H1 (cell line): Measurements from ENCODE around the gene ACOT7. TPM values are rescaled to one million over a fixed set of nuclear protein-coding genes. Genes with fewer than 3 reads are reported as not detected.

Source experiments
- CTCF ChIA-PET: fragments of 300-600 bp; sonication (Branson Sonifier 250); formaldehyde crosslinking; loops from one replicate; lab custom pipeline; 2021; ENCODE audit not compliant: partially characterized antibody; lab: Charles Lee
- POLR2A ChIA-PET: fragments of 300-600 bp; sonication (Branson Sonifier 250); formaldehyde crosslinking; loops from one replicate; lab custom pipeline; 2021; ENCODE audit warnings: inconsistent platforms; ENCODE audit not compliant: partially characterized antibody; lab: Charles Lee
- DNase-seq, 2 experiments: peaks; one replicate each; pipeline versions ENCODE4 v3.0.0 to v3.0.0-alpha.2; 2010 to 2022; ENCODE audit warnings: low spot score in 2 of 2, low read depth in 1 of 2, mixed read lengths in 1 of 2
- FAIRE-seq: peaks from 2 replicates; lab custom pipeline; 2011; peaks lifted over from hg19 to GRCh38; lab: Jason Lieb, UNC
- H2AFZ ChIP-seq: 2 replicates; pipeline ENCODE4 v1.8.1; 2012; ENCODE audit warnings: low read length, inconsistent platforms
- H2AK5ac ChIP-seq: 2 replicates; pipeline ENCODE4 v1.6.1; 2013; ENCODE audit warnings: low read depth, low read length
- H2BK120ac ChIP-seq: replicated peaks from 2 replicates; pipeline ENCODE3; 2013; ENCODE audit warnings: low read depth, low read length, inconsistent platforms
- H2BK12ac ChIP-seq: 2 replicates; pipeline ENCODE4 v1.6.1; 2013; ENCODE audit warnings: low read depth, low read length
- H2BK15ac ChIP-seq: 2 replicates; pipeline ENCODE4 v1.6.1; 2013; ENCODE audit warnings: low read length
- H2BK20ac ChIP-seq: 2 replicates; pipeline ENCODE4 v1.6.1; 2013; ENCODE audit warnings: low read length
- H2BK5ac ChIP-seq: 2 replicates; pipeline ENCODE4 v1.6.1; 2013; ENCODE audit warnings: low read depth, low read length
- H3K14ac ChIP-seq: 2 replicates; pipeline ENCODE4 v1.6.1; 2013; ENCODE audit warnings: inconsistent platforms; ENCODE audit not compliant: insufficient read length
- H3K18ac ChIP-seq: 2 replicates; pipeline ENCODE4 v1.6.1; 2013; ENCODE audit warnings: low read length; ENCODE audit errors: extremely low read depth
- H3K23ac ChIP-seq: 2 replicates; pipeline ENCODE4 v1.6.1; 2013; ENCODE audit warnings: inconsistent platforms; ENCODE audit not compliant: insufficient read length
- H3K23me2 ChIP-seq: 2 replicates; pipeline ENCODE4 v1.6.1; 2013; ENCODE audit warnings: low read depth, low read length
- H3K27ac ChIP-seq: 2 replicates; pipeline ENCODE4 v1.6.1; 2011; ENCODE audit warnings: low read depth, low read length, inconsistent platforms
- H3K27me3 ChIP-seq, 4 experiments: replicated peaks in 1 of 4; 1 replicate in 1 of 4; 2 replicates in 3 of 4; pipeline versions ENCODE4 v1.6.1 to v1.8.1; 2011 to 2013; ENCODE audit warnings: low read length in 3 of 4, mild to moderate bottlenecking in 3 of 4, inconsistent platforms in 2 of 4, mixed read lengths in 2 of 4, moderate library complexity in 1 of 4; ENCODE audit not compliant: control insufficient read depth in 3 of 4, insufficient read depth in 3 of 4; ENCODE audit errors: extremely low read depth in 1 of 4
- H3K36me3 ChIP-seq, 4 experiments: 2 replicates each; pipeline versions ENCODE4 v1.6.1 to v1.8.1; 2011 to 2013; ENCODE audit warnings: mild to moderate bottlenecking in 4 of 4, low read length in 3 of 4, moderate library complexity in 2 of 4, control low read depth in 1 of 4, inconsistent platforms in 1 of 4; ENCODE audit not compliant: insufficient read depth in 4 of 4, control insufficient read depth in 2 of 4
- H3K4ac ChIP-seq: replicated peaks from 2 replicates; pipeline ENCODE3; 2013; ENCODE audit warnings: low read length, low read depth, mixed read lengths, inconsistent platforms; ENCODE audit not compliant: insufficient read length
- H3K4me1 ChIP-seq, 4 experiments: replicated peaks in 1 of 4; 1 replicate in 1 of 4; 2 replicates in 3 of 4; pipeline versions ENCODE4 v1.6.1 to v1.8.1; 2011 to 2013; ENCODE audit warnings: low read length in 3 of 4, inconsistent platforms in 2 of 4, mixed read lengths in 1 of 4; ENCODE audit not compliant: insufficient read depth in 4 of 4, control insufficient read depth in 3 of 4
- H3K4me2 ChIP-seq, 2 experiments: 2 replicates each; pipeline versions ENCODE4 v1.6.1 to v1.8.1; 2011 to 2013; ENCODE audit warnings: low read depth in 2 of 2, low read length in 2 of 2, control low read depth in 1 of 2, inconsistent platforms in 1 of 2, mild to moderate bottlenecking in 1 of 2; ENCODE audit not compliant: insufficient read depth in 1 of 2
- H3K4me3 ChIP-seq, 4 experiments: fragments of 200-600, 300-600 bp in 1 of 4; sonication (generic), shearing (Covaris generic), sonication (Bioruptor Twin) in 1 of 4; 2 replicates each; pipeline versions ENCODE4 v1.5.1 to v1.8.1; 2011 to 2016; ENCODE audit warnings: low read length in 4 of 4, low read depth in 3 of 4, control low read depth in 2 of 4, inconsistent platforms in 2 of 4, mild to moderate bottlenecking in 2 of 4, mixed read lengths in 1 of 4, moderate library complexity in 1 of 4; ENCODE audit not compliant: insufficient read depth in 2 of 4; ENCODE audit errors: extremely low read depth in 1 of 4
- H3K56ac ChIP-seq: replicated peaks from 2 replicates; pipeline ENCODE3; 2013; ENCODE audit warnings: low read depth, mild to moderate bottlenecking, mixed read lengths, low read length, inconsistent platforms; ENCODE audit not compliant: insufficient read length
- H3K79me1 ChIP-seq: 2 replicates; pipeline ENCODE4 v1.6.1; 2013; ENCODE audit warnings: low read depth, low read length, control low read depth
- H3K79me2 ChIP-seq, 2 experiments: 2 replicates each; pipeline versions ENCODE4 v1.6.1 to v1.8.1; 2012 to 2013; ENCODE audit warnings: low read length in 2 of 2, mild to moderate bottlenecking in 2 of 2, inconsistent platforms in 1 of 2; ENCODE audit not compliant: insufficient read depth in 2 of 2, control insufficient read depth in 1 of 2
- H3K9ac ChIP-seq, 4 experiments: replicated peaks in 1 of 4; 1 replicate in 1 of 4; 2 replicates in 3 of 4; pipeline versions ENCODE4 v1.6.1 to v1.8.1; 2011 to 2013; ENCODE audit warnings: low read depth in 3 of 4, low read length in 3 of 4, control low read depth in 2 of 4, mild to moderate bottlenecking in 2 of 4, moderate library complexity in 2 of 4, inconsistent platforms in 1 of 4; ENCODE audit errors: extremely low read depth in 1 of 4
- H3K9me3 ChIP-seq, 2 experiments: 2 replicates each; pipeline versions ENCODE4 v1.6.1 to v1.8.1; 2012 to 2013; ENCODE audit warnings: mild to moderate bottlenecking in 2 of 2, moderate library complexity in 2 of 2, control low read depth in 1 of 2, inconsistent platforms in 1 of 2, low read depth in 1 of 2, low read length in 1 of 2, mixed read lengths in 1 of 2; ENCODE audit not compliant: insufficient read depth in 2 of 2
- H4K20me1 ChIP-seq, 2 experiments: replicated peaks in 1 of 2; 2 replicates each; pipeline versions ENCODE3 to v1.8.1; 2011 to 2013; ENCODE audit warnings: inconsistent platforms in 2 of 2, low read length in 2 of 2, mild to moderate bottlenecking in 1 of 2; ENCODE audit not compliant: insufficient read depth in 2 of 2, control insufficient read depth in 1 of 2
- H4K5ac ChIP-seq: 2 replicates; pipeline ENCODE4 v1.6.1; 2013; ENCODE audit warnings: low read length, low read depth, mixed read lengths, inconsistent platforms; ENCODE audit not compliant: insufficient read length
- H4K8ac ChIP-seq: 2 replicates; pipeline ENCODE4 v1.8.0; 2013; ENCODE audit warnings: mild to moderate bottlenecking, moderate library complexity, low read length, inconsistent platforms; ENCODE audit not compliant: insufficient read depth; ENCODE audit errors: extremely low read depth
- H4K91ac ChIP-seq: replicated peaks from 2 replicates; pipeline ENCODE3; 2013; ENCODE audit warnings: low read length, mixed read lengths, inconsistent platforms; ENCODE audit not compliant: insufficient read length
- CHD2 ChIP-seq: IDR thresholded peaks from 2 replicates; pipeline ENCODE4 v1.6.1; 2012; ENCODE audit warnings: low read length, improper control_type of control experiment
- CREB1 ChIP-seq: IDR thresholded peaks from 2 replicates; pipeline ENCODE4 v1.6.1; 2012; ENCODE audit warnings: inconsistent platforms
- KDM5A ChIP-seq: fragments of 200-600 bp; IDR thresholded peaks from 2 replicates; pipeline ENCODE4 v1.7.1; 2012; ENCODE audit warnings: mild to moderate bottlenecking, low read length, inconsistent platforms, mixed read lengths
- SIRT6 ChIP-seq: IDR thresholded peaks from one replicate; pipeline ENCODE4 v1.7.1; 2012; ENCODE audit warnings: low read length, inconsistent platforms
- SIX5 ChIP-seq: IDR thresholded peaks from 2 replicates; pipeline ENCODE4 v1.6.1; 2011; ENCODE audit warnings: mild to moderate bottlenecking, low read depth, low read length
- TAF7 ChIP-seq: optimal IDR thresholded peaks from 2 replicates; pipeline ENCODE3; 2011; ENCODE audit warnings: low read depth, mild to moderate bottlenecking, inconsistent platforms, low read length, moderate library complexity, borderline replicate concordance
- YY1 ChIP-seq: IDR thresholded peaks from 2 replicates; pipeline ENCODE4 v1.6.1; 2011; ENCODE audit warnings: low read depth, mild to moderate bottlenecking, low read length
- WGBS, 2 experiments: shearing (Covaris generic) in 1 of 2; methylation state at CpG; one replicate each; pipeline versions ENCODE4 v1.1.6 to v1.1.7; 2013 to 2015; ENCODE audit warnings: low lambda C conversion rate in 2 of 2, mixed read lengths in 2 of 2, inconsistent platforms in 1 of 2, low coverage in 1 of 2, missing lambda C conversion rate in 1 of 2; ENCODE audit not compliant: insufficient replicate concordance in 2 of 2, insufficient coverage in 1 of 2, insufficient read length in 1 of 2; ENCODE audit errors: extremely low coverage in 1 of 2, missing lambda C conversion rate in 1 of 2; 5-methylcytosine and 5-hydroxymethylcytosine counted together
- polyA plus RNA-seq, 7 experiments: library from polyadenylated mRNA; depleted of rRNA in 3 of 7; stranded (reverse) in 5 of 7; unstranded in 2 of 7; fragments of >200 nt in 5 of 7; fragments of 200-250 nt in 2 of 7; gene quantifications; 1 replicate in 5 of 7; 2 replicates in 1 of 7; 4 replicates in 1 of 7; pipeline versions ENCODE4 v1.2.1 to v1.2.3, GENCODE V29; 2011 to 2013; ENCODE audit warnings: missing spikeins in 2 of 7, mixed read lengths in 2 of 7
- total RNA-seq: library from RNA; stranded (reverse); fragmentation: NEBNext Ultra II Directional; extraction: Animal tissue kit (Norgen Biotek cat#: 25700); gene quantifications from 2 replicates; pipeline ENCODE4 v1.2.1, GENCODE V29; 2021
- TF ChIP-seq, protein P1 (sequence below): IDR thresholded peaks from 2 replicates; pipeline ENCODE4 v1.6.1; 2012; ENCODE audit warnings: low read length, inconsistent platforms

ACOT7 gene
- total and polyA plus RNA-seq, 2 of the 8 experiments (the other 6 are each of a cell fraction or from before 2014, with no cell fraction given), result 151 to 214 TPM

DNA sequence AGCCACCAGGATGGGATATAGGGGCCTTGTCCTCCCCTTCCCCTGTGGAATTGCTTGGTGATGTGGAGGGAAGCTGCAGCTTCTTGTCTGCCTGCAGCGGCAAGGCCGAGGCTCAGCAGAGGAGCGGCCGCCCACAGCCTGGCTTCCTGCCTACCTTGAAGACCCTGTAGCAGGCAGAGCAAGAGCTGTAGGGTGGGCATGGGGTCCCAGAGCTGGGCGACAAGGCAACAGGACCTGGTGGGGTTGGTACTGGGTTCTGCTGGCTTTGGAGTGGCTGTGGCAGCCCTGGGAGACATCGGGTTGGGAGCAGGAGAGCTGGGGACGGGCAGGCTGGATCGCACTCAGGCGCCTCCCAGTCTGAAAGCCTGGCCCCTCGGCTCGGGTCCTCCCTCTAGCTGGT is 126.9 kb downstream of the ACOT7 start:
- ChIA-PET CTCF (interaction anchor here (0.6 to 7.0 kb wide), 18 partner anchors 8 to 232 kb away, joined by 3 to 51 read pairs (median 4); no protein-coding TSS in a partner anchor), POLR2A (interaction anchor here (0.6 to 1.2 kb wide), 3 partner anchors 20 to 193 kb away, joined by 3 read pairs; no protein-coding TSS in a partner anchor)
- Histone ChIP-seq H3K4me2 (no peak overlapping the region), H4K91ac (no peak overlapping the region), H3K14ac (no peak overlapping the region), H3K27ac (no peak overlapping the region), H3K4me3 (no peak overlapping the region), H2BK15ac (no peak overlapping the region), H3K79me1 (no peaks in the 10 kb centered on the region), H2BK20ac (no peak overlapping the region), H3K23me2 (no peaks in the 10 kb centered on the region), H3K56ac (no peak overlapping the region), H2AK5ac (no peak overlapping the region), H3K18ac (no peak overlapping the region), H3K27me3 (peaks cover 0 to 2% (median 0%) of the 10 kb centered on the region in 4 experiments; a peak in 3 of 7 replicates), H2BK5ac (no peak overlapping the region; the same call in 1 of the 2 replicates), H3K9ac (no peak overlapping the region), H2AFZ (no peak overlapping the region), H3K79me2 (no peaks in the 10 kb centered on the region), H4K5ac (no peak overlapping the region), H2BK120ac (no peak overlapping the region), H3K23ac (no peak overlapping the region), H3K4me1 (peaks cover 0 to 6% (median 3%) of the 10 kb centered on the region in 4 experiments; a peak in 5 of 7 replicates), H3K9me3 (no peaks in the 10 kb centered on the region), H2BK12ac (no peak overlapping the region), H3K36me3 (no peaks in the 10 kb centered on the region), H4K20me1 (peaks cover 5 to 22% of the 10 kb centered on the region in 2 experiments), H3K4ac (no peak overlapping the region), H4K8ac (peak overlapping the region; percentile 35; the same call in 1 of the 2 replicates)
- 92% methylated on average over 11 of the region's 11 CpGs; no CpG with 5 or more reads in 1 of the 2 experiments for WGBS, 2 experiments
- no peak for FAIRE-seq
- TF ChIP-seq CHD2 (no peak), CREB1 (no peak), SIX5 (no peak), YY1 (no peak), SIRT6 (no peak), TAF7 (no peak), KDM5A (no peak)
- TF ChIP-seq, protein P1, sequence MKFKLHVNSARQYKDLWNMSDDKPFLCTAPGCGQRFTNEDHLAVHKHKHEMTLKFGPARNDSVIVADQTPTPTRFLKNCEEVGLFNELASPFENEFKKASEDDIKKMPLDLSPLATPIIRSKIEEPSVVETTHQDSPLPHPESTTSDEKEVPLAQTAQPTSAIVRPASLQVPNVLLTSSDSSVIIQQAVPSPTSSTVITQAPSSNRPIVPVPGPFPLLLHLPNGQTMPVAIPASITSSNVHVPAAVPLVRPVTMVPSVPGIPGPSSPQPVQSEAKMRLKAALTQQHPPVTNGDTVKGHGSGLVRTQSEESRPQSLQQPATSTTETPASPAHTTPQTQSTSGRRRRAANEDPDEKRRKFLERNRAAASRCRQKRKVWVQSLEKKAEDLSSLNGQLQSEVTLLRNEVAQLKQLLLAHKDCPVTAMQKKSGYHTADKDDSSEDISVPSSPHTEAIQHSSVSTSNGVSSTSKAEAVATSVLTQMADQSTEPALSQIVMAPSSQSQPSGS, result no peak
- DNase-seq, result no peak
